Limb (tissue), 2 donors: Measurements from ENCODE around the gene PCCA.

Source experiments
- DNase-seq, 2 donors: peaks; one replicate each; pipeline ENCODE4 v3.0.0-alpha.2; 2016; ENCODE audit errors: extremely low spot score in 2 of 2

PCCA gene

GRCh38 chr13:100399455-100399854, 310.6 kb downstream of the PCCA start:
- no peak for DNase-seq

GRCh38 chr13:100403675-100404074, 314.8 kb downstream of the PCCA start:
- DNase-seq: no peak

GRCh38 chr13:100409132-100409531, 320.2 kb downstream of the PCCA start:
- no peak for DNase-seq

- DNase-seq: no peak
These were observed 334.5 kb downstream of the PCCA start for GRCh38 chr13:100423375-100423774.

- DNase-seq: no peak
These were observed 340.1 kb downstream of the PCCA start for GRCh38 chr13:100428986-100429385.

- no peak for DNase-seq
These were observed 343.7 kb downstream of the PCCA start for GRCh38 chr13:100432611-100433010.

- DNase-seq: no peak
These were observed 344.6 kb downstream of the PCCA start for GRCh38 chr13:100433475-100433874.

GRCh38 chr13:100434010-100434763, 345.3 kb downstream of the PCCA start:
- DNase-seq: no peak

GRCh38 chr13:100436099-100436498, 347.2 kb downstream of the PCCA start:
- no peak for DNase-seq

- no peak for DNase-seq
These were observed 349.3 kb downstream of the PCCA start for GRCh38 chr13:100438059-100438788.

GRCh38 chr13:100439247-100439970, 350.5 kb downstream of the PCCA start:
- DNase-seq: no peak

GRCh38 chr13:100440751-100441425, 352.0 kb downstream of the PCCA start:
- DNase-seq: peak in 1 of 2 donors; percentile 27

GRCh38 chr13:100442095-100442832, 353.4 kb downstream of the PCCA start:
- no peak for DNase-seq

- no peak for DNase-seq
These were observed 354.5 kb downstream of the PCCA start for GRCh38 chr13:100443278-100443997.

- DNase-seq: no peak
These were observed 355.1 kb downstream of the PCCA start for GRCh38 chr13:100443998-100444328.

GRCh38 chr13:100447831-100448230, 358.9 kb downstream of the PCCA start:
- no peak for DNase-seq

- no peak for DNase-seq
These were observed 363.0 kb downstream of the PCCA start for GRCh38 chr13:100451923-100452322.

GRCh38 chr13:100454876-100455275, 366.0 kb downstream of the PCCA start:
- no peak for DNase-seq

GRCh38 chr13:100458673-100459072, 369.8 kb downstream of the PCCA start:
- DNase-seq: no peak

- no peak for DNase-seq
These were observed 370.9 kb downstream of the PCCA start for GRCh38 chr13:100459747-100460146.
